CD14-positive monocyte (primary cell): ENCODE measurements around the gene NUP85. TPM values are rescaled to one million over a fixed set of nuclear protein-coding genes. Genes with fewer than 3 reads are reported as not detected.
A peak's percentile ranks its signal among the peaks of the same experiment; 100 is the strongest.
"Not testable (repeated sequence)": the region's sequence is repeated elsewhere in the genome, so short reads cannot be mapped to it uniquely, and the experiment has no call there.

ENCODE experiments used
- DNase-seq, 3 donors: peaks; one replicate each; pipeline ENCODE4 v3.0.0-alpha.2; 2011 to 2022
- H2AFZ ChIP-seq: 2 replicates; pipeline ENCODE4 v1.6.0; 2012; ENCODE audit warnings: mild to moderate bottlenecking, low read depth, low read length, inconsistent platforms; ENCODE audit not compliant: insufficient read depth, poor library complexity, severe bottlenecking
- H3K27ac ChIP-seq, 2 donors: 1 replicate in 1 of 2; 2 replicates in 1 of 2; pipeline ENCODE4 v1.5.1; 2012 to 2013; ENCODE audit warnings: low read length in 2 of 2, control low read depth in 1 of 2, inconsistent platforms in 1 of 2, low read depth in 1 of 2, mild to moderate bottlenecking in 1 of 2
- H3K27me3 ChIP-seq, 2 donors: one replicate each; pipeline versions ENCODE4 v1.6.0 to v1.6.1; 2011 to 2013; ENCODE audit warnings: low read length in 2 of 2; ENCODE audit not compliant: control insufficient read depth in 2 of 2, insufficient read depth in 2 of 2
- H3K36me3 ChIP-seq, 2 donors: replicated peaks in 1 of 2; 1 replicate in 1 of 2; 2 replicates in 1 of 2; pipeline versions ENCODE4 v1.5.1 to v1.6.1; 2012 to 2013; ENCODE audit warnings: low read length in 2 of 2, control low read depth in 1 of 2, inconsistent platforms in 1 of 2, mild to moderate bottlenecking in 1 of 2; ENCODE audit not compliant: insufficient read depth in 2 of 2, control insufficient read depth in 1 of 2
- H3K4me1 ChIP-seq, 2 donors: 1 replicate in 1 of 2; 2 replicates in 1 of 2; pipeline versions ENCODE4 v1.5.1 to v1.6.1; 2012 to 2013; ENCODE audit warnings: low read length in 2 of 2, control low read depth in 1 of 2, inconsistent platforms in 1 of 2, mild to moderate bottlenecking in 1 of 2, moderate library complexity in 1 of 2; ENCODE audit not compliant: insufficient read depth in 2 of 2, control insufficient read depth in 1 of 2
- H3K4me2 ChIP-seq: replicated peaks from 2 replicates; pipeline ENCODE3; 2012; ENCODE audit warnings: low read length, moderate library complexity, mild to moderate bottlenecking; ENCODE audit not compliant: poor library complexity, severe bottlenecking; ENCODE audit errors: extremely low read depth
- H3K4me3 ChIP-seq, 3 experiments: fragments of 200-600 bp in 1 of 3; sonication (generic) in 1 of 3; replicated peaks in 1 of 3; 1 replicate in 2 of 3; 2 replicates in 1 of 3; pipeline ENCODE4 v1.5.1; 2011 to 2013; ENCODE audit warnings: low read length in 3 of 3, mild to moderate bottlenecking in 3 of 3, control low read depth in 2 of 3, low read depth in 2 of 3, inconsistent platforms in 1 of 3, moderate library complexity in 1 of 3
- H3K79me2 ChIP-seq: 2 replicates; pipeline ENCODE4 v1.6.0; 2012; ENCODE audit warnings: mild to moderate bottlenecking, control low read depth, inconsistent platforms, low read length, moderate library complexity; ENCODE audit not compliant: insufficient read depth
- H3K9ac ChIP-seq: 2 replicates; pipeline ENCODE4 v1.6.0; 2017; ENCODE audit warnings: low read length, mild to moderate bottlenecking; ENCODE audit not compliant: insufficient read depth, poor library complexity, severe bottlenecking
- H3K9me3 ChIP-seq, 2 donors: replicated peaks in 1 of 2; 1 replicate in 1 of 2; 2 replicates in 1 of 2; pipeline versions ENCODE4 v1.5.1 to v1.6.1; 2012 to 2013; ENCODE audit warnings: low read length in 2 of 2, control low read depth in 1 of 2; ENCODE audit not compliant: control insufficient read depth in 1 of 2, insufficient read depth in 1 of 2
- H4K20me1 ChIP-seq: 2 replicates; pipeline ENCODE4 v1.6.0; 2012; ENCODE audit warnings: mild to moderate bottlenecking, low read length, control low read depth, moderate library complexity; ENCODE audit not compliant: insufficient read depth
- H3K27ac Mint-ChIP-seq, 7 donors: one replicate each; pipeline ENCODE4 v1.8.0; 2020; ENCODE audit warnings: mild to moderate bottlenecking in 7 of 7, mixed read lengths in 7 of 7, moderate library complexity in 6 of 7, inconsistent platforms in 2 of 7
- H3K27me3 Mint-ChIP-seq, 3 donors: one replicate each; pipeline ENCODE4 v1.8.0; 2021 to 2022; ENCODE audit warnings: low read depth in 3 of 3, mild to moderate bottlenecking in 3 of 3, mixed read lengths in 3 of 3, moderate library complexity in 3 of 3, inconsistent platforms in 1 of 3
- H3K36me3 Mint-ChIP-seq, 2 donors: one replicate each; pipeline ENCODE4 v1.8.0; 2020; ENCODE audit warnings: mixed read lengths in 2 of 2, inconsistent platforms in 1 of 2, mild to moderate bottlenecking in 1 of 2
- H3K4me1 Mint-ChIP-seq: one replicate; pipeline ENCODE4 v1.8.0; 2020; ENCODE audit warnings: mild to moderate bottlenecking, mixed read lengths
- H3K4me3 Mint-ChIP-seq, 2 donors: one replicate each; pipeline ENCODE4 v1.8.0; 2020; ENCODE audit warnings: mild to moderate bottlenecking in 2 of 2, mixed read lengths in 2 of 2, moderate library complexity in 1 of 2
- H3K9me3 Mint-ChIP-seq, 7 donors: one replicate each; pipeline ENCODE4 v1.8.0; 2020 to 2022; ENCODE audit warnings: mixed read lengths in 7 of 7, mild to moderate bottlenecking in 6 of 7, moderate library complexity in 6 of 7, inconsistent platforms in 2 of 7
- CTCF ChIP-seq: fragments of 200-600 bp; IDR thresholded peaks from one replicate; pipeline ENCODE4 v1.8.0; 2022; ENCODE audit warnings: antibody characterized with exemption, mild to moderate bottlenecking
- WGBS: methylation state at CpG from one replicate; pipeline ENCODE4 v1.1.5; 2013; ENCODE audit warnings: missing lambda C conversion rate; ENCODE audit not compliant: insufficient coverage; 5-methylcytosine and 5-hydroxymethylcytosine counted together
- intact Hi-C, 2 donors: fragments of 100-400 bp; cut with micrococcal nuclease; formaldehyde crosslinking; loops; one replicate each; pipeline versions ENCODE4 v1.15.0 to v1.15.1; 2023
- polyA minus RNA-seq: library from RNA; depleted of rRNA, polyadenylated mRNA; stranded (reverse); fragments of >200 nt; gene quantifications from 2 replicates; pipeline ENCODE4 v1.2.3, GENCODE V29; 2012
- polyA plus RNA-seq, 3 donors: library from polyadenylated mRNA; depleted of rRNA in 1 of 3; unstranded in 2 of 3; stranded (reverse) in 1 of 3; fragments of 300-500 nt in 2 of 3; fragments of >200 nt in 1 of 3; fragmentation: Illumina TruSeq in 2 of 3; gene quantifications; 1 replicate in 2 of 3; 2 replicates in 1 of 3; pipeline ENCODE4 v1.2.3, GENCODE V29; 2012 to 2021
- total RNA-seq, 12 experiments: library from RNA in 1 of 12; stranded (reverse) in 1 of 12; fragments of 120-200 nt in 1 of 12; gene quantifications; one replicate each; pipeline ENCODE4 v1.2.4 and lab custom pipeline; 2013 to 2026; ENCODE audit warnings: mixed read lengths in 6 of 12, inconsistent platforms in 1 of 12

Gene NUP85
- total RNA-seq (2013) = 35.3 TPM
- polyA plus RNA-seq (10 to 100 TPM; 36.3 to 94.2 (median 38.7) TPM), polyA minus RNA-seq (29.1 and 42.9 TPM in 2 replicates), total RNA-seq (lab: John Stamatoyannopoulos, UW) (3.5 to 26.3 (median 16.6) reads per million in 11 experiments)

- H3K27ac ChIP-seq = peak within 1 kb of the TSS; percentile 92 to 93
- peaks cover 17 to 18% of the 10 kb centered on the region in 2 donors for H3K36me3 ChIP-seq
- H3K9me3 ChIP-seq = no peaks in the 10 kb centered on the region
- peaks cover 18 to 20% of the 10 kb centered on the region in 2 donors for H3K36me3 Mint-ChIP-seq
- H3K27ac Mint-ChIP-seq = peak within 1 kb of the TSS; percentile 94 to 99 (median 99)
- no peaks in the 10 kb centered on the region for H3K9me3 Mint-ChIP-seq
- H3K4me3 ChIP-seq = peak within 1 kb of the TSS; percentile 59 to 93 (median 77)
- no peaks in the 10 kb centered on the region for H4K20me1 ChIP-seq
- H3K79me2 ChIP-seq = peaks cover 52% of the 10 kb centered on the region
- intact Hi-C loops = loop anchor here in 1 of 2 donors (2.0 to 10.0 kb wide), 3 partner anchors 56 to 150 kb away; partner anchors contain the start of genes GGA3 and MRPS7
- H3K4me1 ChIP-seq = peaks cover 19 to 25% of the 10 kb centered on the region in 2 donors
- H3K4me3 Mint-ChIP-seq = peak within 1 kb of the TSS; percentile 91 to 96
- peak; percentile 82 to 83 (median 82) for DNase-seq
- no peak for TF ChIP-seq CTCF
- peaks cover 21% of the 10 kb centered on the region for H3K4me1 Mint-ChIP-seq
- peak within 1 kb of the TSS; percentile 98 for H2AFZ ChIP-seq
- H3K27me3 Mint-ChIP-seq = no peaks in the 10 kb centered on the region
- no peaks in the 10 kb centered on the region for H3K27me3 ChIP-seq
- H3K4me2 ChIP-seq = peak within 1 kb of the TSS; percentile 88
- WGBS = 0% methylated on average over 51 of the region's 57 CpGs
- H3K9ac ChIP-seq = peak within 1 kb of the TSS; percentile 86
Measured at GRCh38 chr17:75205037-75205792, at the start of gene NUP85. TSS of gene NUP85 (plus strand) at chr17:75205679. CDS start at chr17:75205762, 83 bp downstream.

- peaks cover 0 to 16% of the 10 kb centered on the region in 2 donors for H3K36me3 Mint-ChIP-seq
- H3K27ac Mint-ChIP-seq = not testable (repeated sequence)
Measured at GRCh38 chr17:75158480-75158879, 47.0 kb upstream of the NUP85 start.

More at GRCh38 chr17:75158480-75158879, 47.0 kb upstream of the NUP85 start:
- intact Hi-C loops, H3K79me2 ChIP-seq, H3K4me1 ChIP-seq, H3K4me3 ChIP-seq, H2AFZ ChIP-seq, H3K27me3 ChIP-seq, H3K9me3 Mint-ChIP-seq, H3K36me3 ChIP-seq, DNase-seq, H4K20me1 ChIP-seq, H3K4me1 Mint-ChIP-seq, H3K4me2 ChIP-seq, H3K9ac ChIP-seq, H3K27ac ChIP-seq, H3K9me3 ChIP-seq, H3K4me3 Mint-ChIP-seq, H3K27me3 Mint-ChIP-seq: not testable (repeated sequence)
- WGBS = 95% methylated on average over 7 of the region's 8 CpGs
